ENCODE results near the gene POU4F1.

POU4F1 gene

DNA sequence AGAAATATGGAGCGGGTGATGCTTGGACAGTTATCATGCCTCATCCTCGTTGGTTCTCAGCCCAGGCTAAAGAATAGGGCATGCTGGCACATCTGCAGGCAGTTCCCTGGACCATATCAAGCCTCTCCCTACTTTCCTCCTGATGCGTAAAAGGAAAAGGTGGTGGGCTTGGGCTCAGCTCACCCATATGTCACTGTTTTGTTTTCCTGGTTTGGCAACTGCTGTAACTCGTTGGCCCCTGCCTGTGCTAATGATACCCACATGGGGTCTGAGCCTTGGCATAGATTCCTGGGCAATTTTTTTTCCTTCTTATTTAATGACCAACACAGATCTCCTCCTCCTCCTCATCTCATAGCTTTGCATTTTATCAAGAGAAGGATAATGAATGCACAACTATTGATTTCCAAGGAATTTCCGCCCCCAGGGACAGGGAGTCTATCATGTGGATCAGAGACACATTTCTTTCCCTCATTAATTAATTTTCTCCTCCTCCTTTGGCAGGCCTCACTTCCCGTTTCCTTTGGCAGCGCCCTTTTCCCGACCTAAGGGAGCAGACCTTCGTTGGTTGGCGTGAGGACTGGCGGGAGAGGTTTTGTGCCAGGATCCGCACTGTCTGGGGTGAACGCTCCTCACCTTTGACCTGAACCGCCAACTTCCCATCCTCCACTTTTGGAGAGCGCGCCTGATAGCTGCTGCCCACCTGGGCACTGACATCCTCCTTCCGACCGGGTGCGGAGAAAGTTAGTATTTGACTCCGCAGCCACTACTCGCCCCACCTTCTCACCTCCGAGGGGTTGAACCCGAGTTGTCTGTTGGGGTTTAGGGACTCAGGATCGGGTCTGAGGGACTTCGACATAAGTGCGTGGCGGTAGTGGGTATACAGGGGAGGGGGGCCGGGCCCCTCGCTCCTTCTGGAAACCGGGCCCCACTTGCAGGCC lies 3.4 kb upstream of the POU4F1 start:
- DNase-seq (ENCODE audit: low spot score) = no peak

DNA sequence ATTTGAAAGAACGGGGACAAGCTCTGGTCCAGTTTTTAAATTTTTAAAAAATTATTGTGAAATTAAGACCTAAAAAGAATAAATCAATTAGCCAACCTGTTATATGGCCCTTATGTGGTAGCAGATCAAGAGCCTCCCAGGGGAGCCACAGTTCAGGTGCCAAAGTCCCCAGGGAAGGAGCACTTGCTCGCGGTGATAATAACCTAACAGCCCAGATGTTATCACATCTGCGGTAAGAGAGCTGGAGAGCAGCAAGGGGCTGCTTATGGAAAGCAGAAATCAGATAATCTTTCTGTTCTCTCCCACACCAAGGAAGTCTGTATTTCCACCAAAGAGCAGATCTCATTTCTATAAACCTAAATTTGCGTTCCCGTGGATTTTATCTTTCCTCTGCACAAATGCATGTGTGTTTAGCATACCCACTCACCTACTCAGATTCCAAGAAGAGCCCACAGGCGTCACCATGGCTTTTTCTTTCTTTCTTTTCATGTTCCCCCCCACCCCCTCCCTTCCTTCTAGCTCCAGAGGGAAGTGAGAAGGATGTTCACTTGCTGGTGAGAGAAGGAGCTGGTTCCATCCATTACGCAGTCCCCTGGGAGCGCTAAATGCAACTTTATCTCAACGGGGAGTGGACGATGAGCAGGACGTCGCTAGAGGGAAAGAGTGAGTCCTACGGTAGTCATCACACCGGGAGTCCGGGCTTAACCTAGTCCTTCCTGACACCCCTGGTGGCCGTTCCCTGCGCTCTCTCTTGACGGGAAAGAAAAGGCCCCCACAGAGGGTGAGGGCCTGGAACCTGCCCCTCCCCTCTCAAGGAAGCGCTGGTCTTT lies 1.6 kb upstream of the POU4F1 start:
- DNase-seq (ENCODE audit: low spot score) = peak; percentile 26

DNA sequence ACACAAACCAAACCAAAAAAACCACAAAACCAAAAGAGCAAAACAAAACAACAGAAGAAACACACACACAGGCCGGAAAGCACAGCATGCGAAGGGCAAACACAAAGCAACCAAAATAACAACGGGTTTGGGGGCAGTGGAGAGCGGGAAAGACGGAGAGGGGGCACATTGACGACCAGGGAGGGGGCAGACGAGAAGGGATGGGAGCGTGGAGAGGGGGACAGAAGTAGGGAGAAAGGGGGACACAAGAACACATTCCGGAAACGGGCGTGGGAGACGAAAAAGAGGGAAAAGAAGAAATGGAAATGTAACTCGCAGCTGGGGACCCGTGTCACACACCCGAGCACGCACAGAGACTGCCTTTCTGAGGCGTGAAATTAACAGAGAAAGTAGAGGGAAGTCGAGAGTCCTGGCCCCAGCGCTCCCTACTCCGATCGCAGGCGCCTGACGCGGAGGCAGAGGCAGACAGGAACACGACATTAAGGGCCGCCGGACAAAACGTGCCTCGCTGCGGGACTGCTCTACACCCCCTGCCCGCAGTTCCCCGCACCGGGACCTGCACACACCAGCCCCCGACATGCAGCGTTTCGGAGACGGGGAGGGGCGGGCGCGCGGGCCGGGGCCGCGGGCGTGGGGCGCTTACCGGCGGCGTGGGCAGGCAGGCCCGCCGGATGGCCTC lies 652 bp downstream of the POU4F1 start:
- DNase-seq (ENCODE audit: low spot score) = peak; percentile 22

DNA sequence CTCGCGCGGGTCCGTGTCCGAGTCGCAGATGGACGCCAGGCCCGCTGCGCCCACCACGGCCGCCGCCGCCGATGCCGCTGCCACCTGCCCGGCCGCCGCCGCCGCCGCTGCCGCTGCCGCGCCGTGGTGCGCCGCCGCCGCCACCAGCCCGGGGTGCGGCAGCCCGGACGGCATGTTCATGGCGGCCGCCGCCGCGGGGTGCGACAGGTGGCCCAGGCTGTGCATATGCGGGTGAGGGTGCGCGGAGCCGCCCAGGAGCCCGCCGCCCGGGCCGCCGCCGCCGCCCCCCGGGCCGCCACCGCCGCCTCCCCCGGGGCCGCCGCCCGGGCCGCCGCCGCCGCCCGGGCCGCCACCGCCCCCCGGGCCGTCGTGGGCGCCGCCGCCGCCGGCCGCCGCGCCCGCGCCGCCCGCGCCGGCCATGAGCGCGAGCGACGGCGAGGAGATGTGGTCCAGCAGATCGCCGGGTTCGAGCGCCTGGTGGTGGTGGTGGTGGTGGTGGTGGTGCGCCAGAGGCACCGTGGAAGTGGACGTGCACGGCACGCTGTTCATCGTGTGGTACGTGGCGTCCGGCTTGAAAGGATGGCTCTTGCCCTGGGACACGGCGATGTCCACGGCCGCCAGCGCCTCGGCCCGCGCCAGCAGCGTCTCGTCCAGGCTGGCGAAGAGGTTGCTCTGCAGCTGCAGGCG lies 1.3 kb downstream of the POU4F1 start:
- peak; percentile 26 for DNase-seq (ENCODE audit: low spot score)

DNA sequence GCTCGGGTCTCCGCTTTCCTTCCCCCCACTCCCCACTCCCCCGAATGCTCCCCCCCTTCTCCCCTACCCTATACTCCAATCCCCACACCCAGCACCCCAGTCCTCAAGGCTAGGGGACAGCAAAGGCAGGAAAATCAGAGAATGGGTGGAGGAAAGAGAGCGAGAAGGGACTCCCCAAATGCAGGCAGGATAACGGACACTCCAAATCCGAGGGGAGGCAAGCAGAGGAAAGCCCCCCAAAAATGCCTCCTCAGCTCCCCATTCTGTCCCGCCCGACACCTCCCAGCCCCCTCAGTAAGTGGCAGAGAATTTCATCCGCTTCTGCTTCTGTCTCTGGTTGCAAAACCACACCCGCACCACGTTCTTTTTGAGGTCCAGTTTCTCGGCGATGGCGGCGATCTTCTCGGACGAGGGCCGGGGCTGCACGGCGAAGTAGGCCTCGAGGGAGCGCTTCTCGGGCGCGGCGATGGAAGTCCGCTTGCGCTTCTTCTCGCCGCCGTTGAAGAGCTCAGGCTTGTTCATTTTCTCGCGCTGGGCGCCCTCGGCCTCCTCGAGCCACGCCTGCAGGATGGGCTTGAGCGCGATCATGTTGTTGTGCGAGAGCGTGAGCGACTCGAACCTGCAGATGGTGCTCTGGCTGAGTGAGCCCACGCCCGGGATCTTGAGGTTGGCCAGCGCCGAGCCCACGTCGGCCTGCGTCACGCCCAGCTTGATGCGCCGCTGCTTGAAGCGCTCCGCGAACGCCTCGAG lies 2.1 kb downstream of the POU4F1 start:
- no peak for DNase-seq (ENCODE audit: low spot score)

DNA sequence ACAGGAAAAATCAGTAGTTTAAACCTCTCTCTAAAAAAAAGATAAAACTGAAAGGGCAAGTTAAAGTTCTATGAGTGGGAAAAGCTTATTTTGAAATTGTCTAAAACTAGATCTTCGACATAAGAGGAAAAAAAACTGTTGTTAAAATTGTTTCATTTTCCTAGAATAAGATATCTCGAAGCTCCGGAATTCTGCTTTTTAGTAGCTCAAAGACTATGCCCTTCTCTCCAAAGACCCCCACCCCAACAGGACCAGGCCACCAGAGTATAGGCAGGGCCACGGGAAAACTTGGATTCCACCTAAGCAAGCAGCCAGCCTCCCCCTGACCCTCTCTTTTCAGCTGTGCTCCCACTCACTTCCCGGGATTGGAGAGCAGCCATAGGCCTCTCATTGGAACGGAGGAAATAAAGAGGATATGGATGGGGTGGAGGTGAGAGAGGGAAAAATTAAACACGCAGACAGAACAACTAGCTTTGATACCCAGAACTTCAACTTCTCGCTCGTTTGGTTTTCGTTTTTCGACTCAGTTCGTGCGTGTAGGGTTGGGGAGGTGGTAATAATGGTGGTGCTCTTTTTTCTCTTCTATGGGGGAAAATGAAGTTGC lies 3.0 kb downstream of the POU4F1 start:
- DNase-seq (ENCODE audit: low spot score) = no peak

DNA sequence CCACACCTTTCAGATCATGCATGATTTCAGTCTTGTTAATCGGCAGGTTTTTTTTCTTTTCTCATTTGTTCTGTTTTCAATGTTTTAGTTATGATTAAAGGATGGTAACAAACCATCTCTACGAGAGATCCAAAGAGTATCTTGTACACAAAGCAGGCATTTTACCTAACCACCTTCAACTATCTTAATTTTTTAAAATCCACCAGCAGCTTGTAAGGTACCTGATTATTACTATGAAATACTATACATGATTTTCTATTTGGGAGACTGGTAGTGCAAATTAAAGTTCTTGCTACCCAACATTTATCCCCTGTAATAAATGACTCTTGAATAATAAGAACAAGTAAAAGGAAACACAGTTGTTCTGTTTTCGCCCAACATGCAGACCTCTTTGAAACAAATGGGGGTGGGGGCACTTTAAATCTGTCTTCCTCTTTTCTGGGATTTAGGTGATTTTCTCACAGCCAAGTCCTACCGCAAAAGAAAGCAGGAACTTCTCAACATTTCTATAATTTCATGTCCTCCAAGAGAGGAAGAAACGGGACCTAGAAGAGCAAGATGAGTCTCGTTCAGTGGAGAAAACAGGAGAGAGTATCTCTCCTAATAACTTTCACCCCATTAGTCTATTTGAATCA lies 3.6 kb downstream of the POU4F1 start:
- DNase-seq (ENCODE audit: low spot score) = no peak

DNA sequence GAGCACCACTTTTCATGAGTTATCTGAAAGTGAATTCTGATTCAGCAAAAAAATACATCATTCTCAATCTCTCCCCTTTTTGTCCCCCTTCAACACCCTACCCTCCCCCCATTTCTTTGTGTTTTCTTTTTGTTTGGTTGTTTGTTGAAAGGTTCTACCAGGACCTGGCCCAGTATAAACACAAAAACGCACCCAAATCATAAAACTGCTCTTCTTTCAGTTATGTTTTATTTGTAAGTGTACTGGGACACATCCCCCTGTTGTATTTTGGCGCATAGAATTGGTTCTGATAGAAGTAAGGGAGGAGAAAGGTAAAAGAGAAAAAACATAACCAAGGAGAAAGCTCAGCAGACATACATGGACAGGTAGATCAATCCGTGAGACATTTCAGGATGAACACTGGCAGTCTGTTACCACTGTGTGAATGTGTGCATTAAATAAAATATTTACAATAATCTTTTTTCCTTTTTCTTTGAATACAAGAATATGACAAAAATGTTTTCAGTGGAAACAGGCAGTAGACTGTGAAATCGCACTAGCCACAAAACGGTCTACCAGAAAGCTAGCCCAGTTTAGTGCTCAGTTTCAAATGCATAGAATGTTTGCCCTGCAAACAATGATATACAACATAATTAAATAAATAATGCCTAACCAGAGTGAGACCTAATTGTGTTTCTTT lies 4.2 kb downstream of the POU4F1 start:
- DNase-seq (ENCODE audit: low spot score) = no peak

DNA sequence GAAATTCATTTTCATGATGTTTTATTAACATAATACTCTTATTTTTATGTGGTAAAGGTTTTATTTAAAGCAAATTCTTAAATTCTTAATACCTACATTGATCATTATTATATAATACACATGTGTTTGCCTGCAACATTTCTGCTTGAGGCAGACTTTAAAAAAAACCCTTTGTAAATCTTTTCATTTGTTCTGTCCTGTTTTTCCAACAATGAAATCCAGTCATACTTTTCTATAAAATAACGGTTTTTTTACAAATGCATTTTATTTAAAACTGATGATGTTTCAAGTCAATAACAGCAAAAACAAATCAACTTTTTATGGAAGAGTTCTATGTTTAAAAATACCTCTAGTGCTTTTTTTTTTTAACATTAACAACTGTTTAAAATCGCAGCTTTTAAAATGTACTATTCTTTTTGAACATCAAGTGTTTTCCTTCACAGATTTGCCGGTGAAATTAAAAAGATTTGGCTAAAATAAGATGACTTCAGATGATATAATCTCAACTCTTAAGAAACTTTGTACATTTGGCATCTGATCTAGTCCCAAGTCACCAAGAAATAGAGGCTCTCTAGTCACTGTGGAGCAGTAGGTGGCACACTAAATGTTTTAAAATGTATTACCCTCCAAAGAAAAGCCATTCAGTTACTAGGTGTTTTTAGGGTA lies 5.1 kb downstream of the POU4F1 start:
- no peak for DNase-seq (ENCODE audit: low spot score)

DNA sequence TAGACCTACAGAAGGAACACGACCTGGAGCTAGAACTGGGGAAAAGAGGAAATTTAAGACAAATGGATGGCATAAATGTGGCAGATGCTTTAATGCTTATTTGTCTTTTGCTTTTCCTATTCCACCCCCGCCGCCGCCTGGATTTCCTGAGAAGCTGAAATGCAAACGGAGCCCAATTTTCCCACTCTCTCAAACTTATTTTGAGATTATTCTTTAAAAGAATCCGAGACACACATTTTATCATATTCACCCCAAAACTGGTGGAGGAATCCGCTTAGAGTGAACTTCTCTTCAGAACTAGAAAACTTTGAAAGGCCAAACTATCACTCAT lies 5.8 kb downstream of the POU4F1 start:
- no peak for DNase-seq (ENCODE audit: low spot score)

DNA sequence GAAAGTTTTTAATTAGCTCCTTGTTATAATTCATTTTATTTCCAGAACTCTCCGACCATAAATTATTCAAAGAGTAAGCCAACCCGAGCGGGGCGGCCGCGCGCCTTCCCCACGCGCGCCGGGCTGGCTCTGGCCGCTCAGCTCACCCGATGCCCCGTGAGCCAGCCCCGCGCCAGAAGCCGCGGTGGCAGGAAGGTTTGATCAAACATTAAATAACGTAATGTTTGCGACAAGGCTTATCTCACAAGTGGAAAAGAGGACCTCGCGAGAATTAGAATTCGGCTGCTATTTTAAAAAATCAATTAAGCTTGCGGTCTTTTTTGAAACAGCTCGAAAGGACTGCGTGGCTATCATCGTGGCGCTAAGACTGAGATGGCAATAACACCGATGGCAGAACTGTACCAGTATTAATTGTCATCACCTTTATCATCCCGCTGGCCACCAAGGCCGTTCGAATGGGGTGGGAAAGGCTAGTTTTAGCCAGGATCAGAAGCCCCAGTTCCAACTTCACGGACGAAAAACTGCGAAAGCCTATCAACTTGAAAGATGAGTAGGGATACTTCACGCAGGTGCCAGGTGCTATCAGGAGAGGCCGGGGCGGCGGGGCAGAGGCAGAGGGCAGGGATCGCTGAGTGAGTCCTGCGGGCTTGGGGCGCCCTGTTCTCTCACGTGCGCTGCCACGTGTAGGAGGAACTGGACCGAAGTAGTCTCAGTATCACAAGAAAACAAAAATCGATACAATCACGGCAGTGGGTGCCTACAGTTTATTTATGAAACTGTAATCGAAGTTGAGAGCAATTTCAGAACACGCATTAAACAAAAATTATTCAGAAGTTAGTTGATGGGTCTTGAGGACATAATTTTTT lies 6.4 kb downstream of the POU4F1 start:
- peak; percentile 13 for DNase-seq (ENCODE audit: low spot score)

DNA sequence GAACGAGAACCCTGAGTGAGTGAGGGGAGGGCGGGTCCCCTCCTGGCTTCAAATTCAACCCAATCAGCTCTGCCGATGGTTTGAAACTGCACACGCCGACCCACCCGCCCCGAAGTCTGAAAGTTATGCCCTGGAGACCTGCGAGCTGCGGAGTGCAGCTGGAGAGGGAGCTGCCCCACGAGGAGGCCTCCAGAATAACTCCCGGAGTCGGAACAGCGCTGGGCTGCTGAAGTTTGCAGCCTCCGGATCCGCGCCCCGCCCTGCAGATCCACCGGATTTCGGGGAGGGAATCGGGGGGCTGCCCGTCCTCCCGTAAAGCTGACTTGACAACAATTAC lies 7.0 kb downstream of the POU4F1 start:
- DNase-seq (ENCODE audit: low spot score) = peak; percentile 20

DNA sequence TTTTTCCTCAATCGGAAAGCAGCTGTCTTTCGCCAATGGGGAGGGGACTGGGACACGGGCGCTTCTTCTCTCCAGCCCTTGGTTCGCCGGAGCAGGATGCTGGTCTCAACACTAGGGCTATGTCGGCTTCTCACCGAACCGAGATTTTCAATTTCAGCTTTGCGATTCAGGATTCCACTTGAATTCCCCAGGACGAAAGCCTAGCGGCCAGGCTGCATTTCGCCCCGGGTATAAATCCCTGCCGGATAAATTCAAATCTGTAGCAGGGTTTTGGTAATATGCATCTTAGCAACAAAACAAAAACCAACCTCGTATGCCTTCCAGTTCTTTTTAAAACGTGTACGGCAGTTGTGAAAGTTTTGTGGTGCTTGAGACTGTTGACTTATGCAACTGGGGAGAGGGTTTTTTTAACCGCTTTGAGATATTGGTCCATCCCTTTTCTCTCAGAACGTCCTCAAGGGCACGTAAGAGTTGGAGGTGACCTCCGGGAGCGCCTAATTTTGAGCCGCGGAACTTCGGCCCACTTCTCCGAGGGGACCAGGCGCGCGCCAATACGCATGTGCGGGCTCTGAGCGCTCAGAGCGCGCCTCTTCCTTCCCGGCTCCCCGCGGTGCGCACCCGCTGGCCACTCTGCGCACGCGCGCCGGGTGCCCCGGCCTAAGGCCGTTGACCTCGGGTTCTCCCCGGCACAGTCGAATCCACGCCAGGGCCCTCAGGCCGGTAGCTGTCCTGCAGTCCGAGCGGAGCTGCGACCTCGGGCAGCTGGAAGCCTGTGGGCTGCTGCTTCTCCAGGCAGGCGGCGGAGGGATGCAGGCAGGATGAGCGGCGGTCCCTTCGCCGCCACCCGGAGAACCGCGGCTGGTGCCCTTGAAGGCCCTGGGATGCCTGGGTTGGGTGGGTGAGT lies 7.6 kb downstream of the POU4F1 start:
- DNase-seq (ENCODE audit: low spot score) = peak; percentile 28

DNA sequence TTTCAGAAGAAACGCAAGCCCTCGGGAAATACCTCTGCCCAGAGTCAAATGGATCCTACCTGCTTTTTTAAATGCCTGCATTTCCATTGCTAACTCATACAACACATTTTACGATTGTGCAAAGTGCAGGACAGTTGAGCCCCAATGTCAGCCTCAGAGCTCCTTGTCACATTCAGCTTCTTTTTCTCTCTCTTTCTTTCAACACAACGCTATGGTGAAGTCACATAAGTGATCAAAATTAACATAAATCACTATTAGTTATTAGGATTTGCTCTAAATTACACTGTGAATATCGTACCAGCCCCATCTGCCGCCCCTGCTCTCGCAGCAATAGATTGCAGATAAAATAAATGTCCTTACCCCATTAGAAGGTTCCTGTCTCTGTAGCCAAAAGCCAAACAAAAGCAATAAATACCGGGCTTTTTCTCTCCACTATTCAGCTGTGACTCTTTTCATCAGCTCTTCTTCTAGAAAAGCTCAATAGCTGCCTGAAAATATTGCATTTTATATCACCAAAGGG lies 8.8 kb downstream of the POU4F1 start:
- no peak for DNase-seq (ENCODE audit: low spot score)

DNA sequence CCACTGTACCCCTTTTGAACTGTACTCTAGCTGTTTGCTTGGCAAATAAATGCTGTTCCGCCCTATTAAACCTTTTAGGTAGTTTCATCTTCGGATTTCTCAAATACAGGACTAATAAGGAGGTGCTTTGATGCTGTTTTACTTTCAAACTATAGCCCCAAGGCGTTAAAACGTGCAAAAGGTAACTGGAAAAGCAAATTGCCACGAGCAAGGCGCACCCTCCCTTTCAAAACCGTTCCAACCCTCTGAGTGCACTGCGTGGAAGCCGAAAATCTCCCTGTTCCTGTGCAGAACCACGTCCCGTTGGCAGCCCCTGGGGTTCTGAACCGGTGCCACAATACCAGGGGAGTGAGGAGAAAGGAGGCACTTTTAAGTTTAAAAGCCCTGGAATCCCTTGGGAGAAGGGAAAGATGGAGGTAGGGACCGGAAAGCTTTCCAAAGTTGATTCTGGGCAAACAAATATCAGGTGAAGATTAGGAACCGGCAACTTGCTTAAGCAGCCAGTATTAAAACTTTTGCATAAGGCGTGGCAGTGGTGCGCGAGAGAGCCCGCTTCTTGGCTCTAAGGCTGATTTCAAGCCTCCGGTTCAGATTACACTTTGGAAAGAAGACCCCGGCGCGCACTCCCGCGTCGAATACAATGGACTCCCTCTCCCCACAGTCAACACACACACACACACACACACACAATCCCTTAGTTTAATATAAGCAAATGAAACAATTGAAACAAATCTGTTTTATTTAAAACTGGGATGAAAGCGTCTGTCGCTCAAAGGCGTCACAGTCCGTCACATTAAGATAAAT lies 9.5 kb downstream of the POU4F1 start:
- no peak for DNase-seq (ENCODE audit: low spot score)

DNA sequence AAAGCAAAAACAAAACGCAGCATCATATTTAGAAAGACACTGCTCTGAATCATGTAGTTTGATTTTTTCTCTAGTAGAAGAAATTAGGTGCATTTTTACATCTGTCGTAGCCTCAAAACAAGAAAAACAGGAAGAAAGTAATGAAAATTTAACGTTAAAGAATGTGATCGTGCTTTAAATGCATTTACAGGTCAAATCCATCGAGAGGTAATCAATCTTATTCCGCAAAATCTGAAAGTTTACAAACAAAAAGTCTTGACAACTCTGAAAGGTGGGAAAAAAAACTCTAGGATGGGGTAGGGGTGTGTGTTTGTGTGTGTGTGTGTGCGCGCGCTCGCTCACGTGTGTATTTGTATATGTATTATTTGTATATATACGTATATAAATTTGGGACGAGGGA lies 10.2 kb downstream of the POU4F1 start:
- DNase-seq (ENCODE audit: low spot score) = no peak

Measured in AG08396 (cell line).